ENCODE data around the gene AKR1C1. TPM values are rescaled to one million over a fixed set of nuclear protein-coding genes. Genes with fewer than 3 reads are reported as not detected.
A peak's percentile ranks its signal among the peaks of the same experiment; 100 is the strongest.
"Not testable (repeated sequence)": the region's sequence is repeated elsewhere in the genome, so short reads cannot be mapped to it uniquely, and the experiment has no call there.

Gene AKR1C1
- total RNA-seq, 1 experiment from 2014 or later, result 2.1 TPM

DNA sequence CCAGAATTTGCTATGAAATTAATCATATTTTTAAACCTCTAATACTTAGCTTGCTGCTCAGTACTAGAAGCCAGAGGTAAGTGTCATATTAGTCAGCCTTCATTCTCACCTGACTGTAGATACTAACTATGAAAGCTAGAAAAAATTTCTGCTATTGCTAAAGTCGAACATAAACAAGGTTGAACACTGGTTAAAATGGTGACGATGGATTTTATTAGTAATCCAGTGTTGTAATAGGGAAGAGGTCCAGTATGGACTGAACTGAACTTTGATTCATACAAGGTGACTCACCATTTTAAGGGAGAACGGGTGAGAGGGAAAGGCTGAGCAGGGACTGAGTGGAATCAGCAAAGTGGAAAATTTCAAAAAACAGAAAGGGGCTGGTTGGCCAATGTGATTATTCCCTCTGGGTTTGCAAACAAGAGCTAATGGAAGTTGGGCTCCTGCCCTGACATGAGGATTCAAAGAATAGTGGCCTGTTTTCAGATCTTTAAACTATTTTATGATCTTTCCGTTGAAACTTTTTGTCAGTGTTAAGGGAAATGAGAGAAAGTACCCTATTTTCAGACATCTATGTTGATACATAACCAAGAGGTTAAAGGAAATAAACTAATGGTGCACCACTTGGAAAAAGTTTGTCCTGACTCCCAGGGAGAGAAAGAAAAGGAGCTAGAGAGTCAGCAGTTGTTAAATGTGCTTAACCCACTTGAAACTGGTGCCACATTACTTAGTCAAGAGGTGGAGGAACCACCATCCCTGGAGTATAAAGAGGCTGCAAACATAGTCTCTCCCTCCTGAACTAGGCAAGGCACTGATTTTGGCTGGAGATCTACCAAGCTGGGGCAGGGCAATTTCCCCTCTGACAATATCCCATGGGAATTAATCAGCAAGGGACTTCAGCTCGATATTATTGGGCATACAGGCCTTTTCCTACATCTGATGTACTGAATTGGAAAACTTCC lies 15.3 kb upstream of the AKR1C1 start (continued):
- TF ChIP-seq, protein P1, sequence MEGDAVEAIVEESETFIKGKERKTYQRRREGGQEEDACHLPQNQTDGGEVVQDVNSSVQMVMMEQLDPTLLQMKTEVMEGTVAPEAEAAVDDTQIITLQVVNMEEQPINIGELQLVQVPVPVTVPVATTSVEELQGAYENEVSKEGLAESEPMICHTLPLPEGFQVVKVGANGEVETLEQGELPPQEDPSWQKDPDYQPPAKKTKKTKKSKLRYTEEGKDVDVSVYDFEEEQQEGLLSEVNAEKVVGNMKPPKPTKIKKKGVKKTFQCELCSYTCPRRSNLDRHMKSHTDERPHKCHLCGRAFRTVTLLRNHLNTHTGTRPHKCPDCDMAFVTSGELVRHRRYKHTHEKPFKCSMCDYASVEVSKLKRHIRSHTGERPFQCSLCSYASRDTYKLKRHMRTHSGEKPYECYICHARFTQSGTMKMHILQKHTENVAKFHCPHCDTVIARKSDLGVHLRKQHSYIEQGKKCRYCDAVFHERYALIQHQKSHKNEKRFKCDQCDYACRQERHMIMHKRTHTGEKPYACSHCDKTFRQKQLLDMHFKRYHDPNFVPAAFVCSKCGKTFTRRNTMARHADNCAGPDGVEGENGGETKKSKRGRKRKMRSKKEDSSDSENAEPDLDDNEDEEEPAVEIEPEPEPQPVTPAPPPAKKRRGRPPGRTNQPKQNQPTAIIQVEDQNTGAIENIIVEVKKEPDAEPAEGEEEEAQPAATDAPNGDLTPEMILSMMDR (IDR thresholded peaks at IDR 0.05 in 2 of 3, conservative IDR thresholded peaks at IDR 0.05 in 1 of 3; ENCODE audit: borderline replicate concordance in 1 of 3, insufficient read depth in 1 of 3, low read depth in 2 of 3, low read length in 2 of 3), result no peak
- TF ChIP-seq RAD21 (IDR thresholded peaks at IDR 0.05; ENCODE audit: low read depth) (no peak), EZH2 (IDR thresholded peaks at IDR 0.05) (no peak), POLR2AphosphoS5 (IDR thresholded peaks at IDR 0.05; ENCODE audit: low read depth, low read length) (no peak), SRF (IDR thresholded peaks at IDR 0.05; ENCODE audit: low read depth) (no peak), EGR1 (IDR thresholded peaks at IDR 0.05; ENCODE audit: low read depth) (no peak), SIN3A (IDR thresholded peaks at IDR 0.05; ENCODE audit: low read depth) (no peak), POLR2A (IDR thresholded peaks at IDR 0.05; ENCODE audit: borderline replicate concordance, extremely low read depth, insufficient read depth, insufficient read length) (no peak), CBX3 (IDR thresholded peaks at IDR 0.05; ENCODE audit: low read depth) (peak; percentile 64), EZH2phosphoT487 (IDR thresholded peaks at IDR 0.05; ENCODE audit: borderline replicate concordance) (no peak), ELF1 (IDR thresholded peaks at IDR 0.05; ENCODE audit: borderline replicate concordance, low read depth) (no peak), JUND (IDR thresholded peaks at IDR 0.05) (peak; percentile 68; the same call in 1 of the 2 replicates)
- TF ChIP-seq, protein P2, sequence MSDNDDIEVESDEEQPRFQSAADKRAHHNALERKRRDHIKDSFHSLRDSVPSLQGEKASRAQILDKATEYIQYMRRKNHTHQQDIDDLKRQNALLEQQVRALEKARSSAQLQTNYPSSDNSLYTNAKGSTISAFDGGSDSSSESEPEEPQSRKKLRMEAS (IDR thresholded peaks at IDR 0.05), result no peak
- TF ChIP-seq, protein P3, sequence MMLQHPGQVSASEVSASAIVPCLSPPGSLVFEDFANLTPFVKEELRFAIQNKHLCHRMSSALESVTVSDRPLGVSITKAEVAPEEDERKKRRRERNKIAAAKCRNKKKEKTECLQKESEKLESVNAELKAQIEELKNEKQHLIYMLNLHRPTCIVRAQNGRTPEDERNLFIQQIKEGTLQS (IDR thresholded peaks at IDR 0.05), result no peak

DNA sequence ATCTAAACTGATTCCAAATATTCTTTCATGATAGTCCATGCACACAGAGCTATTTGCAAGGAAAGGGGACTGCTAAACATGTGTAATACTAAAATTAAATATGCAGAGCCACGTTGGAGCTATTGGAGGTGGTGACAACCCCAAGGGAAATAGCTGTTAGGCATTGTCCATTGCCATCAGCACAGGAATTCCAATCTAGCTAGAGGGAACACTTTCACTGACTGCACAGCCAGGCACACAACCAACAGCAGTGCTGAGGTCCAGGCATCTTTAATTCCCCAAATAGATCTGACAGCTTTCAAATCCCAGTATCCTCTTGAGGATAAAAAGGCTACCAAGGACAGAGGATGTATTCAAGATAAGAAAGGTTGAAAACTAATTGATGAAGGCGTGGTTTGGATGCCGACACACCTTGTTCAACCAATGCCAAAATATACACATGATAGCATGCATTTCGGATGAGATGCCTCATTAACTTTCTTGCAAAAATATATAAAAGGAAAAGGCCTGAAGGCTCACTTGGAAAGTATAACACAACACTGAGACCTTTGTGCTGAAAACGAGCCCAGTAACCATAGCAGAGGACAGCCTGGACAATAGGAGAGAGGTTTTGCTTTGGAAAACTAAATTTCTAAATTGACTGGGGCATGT lies 11.6 kb upstream of the AKR1C1 start:
- H3K4me3 ChIP-seq (replicated peaks in 1 of 2; ENCODE audit: low read depth in 1 of 2, low read length in 2 of 2); H3K27me3 ChIP-seq (ENCODE audit: insufficient read depth, low read length); H3K4me2 ChIP-seq (ENCODE audit: low read length); H3K9me2 ChIP-seq (ENCODE audit: insufficient read depth); H4K20me1 ChIP-seq (ENCODE audit: insufficient read depth); DNase-seq (ENCODE audit: low read depth, low spot score); RAD21 ChIA-PET (ENCODE audit: low non-redundant PET in 1 of 2, low total read pairs in 2 of 2, uncharacterized antibody in 2 of 2, unreplicated experiment in 2 of 2); H3K9ac ChIP-seq (ENCODE audit: low read length); H2AFZ ChIP-seq (ENCODE audit: low read depth, low read length, poor library complexity, severe bottlenecking); H3K9me3 ChIP-seq (ENCODE audit: control insufficient read depth in 1 of 2, insufficient read depth in 1 of 2, low read depth in 1 of 2, low read length in 2 of 2); POLR2A ChIA-PET; H3K36me3 ChIP-seq (ENCODE audit: control insufficient read depth in 1 of 2, insufficient read depth in 2 of 2, low read length in 2 of 2); ATAC-seq; H3K27ac ChIP-seq (ENCODE audit: low read depth, low read length); BruUV-seq (replicated peaks); H3K79me2 ChIP-seq (ENCODE audit: insufficient read depth, low read length); intact Hi-C loops (cut with micrococcal nuclease): not testable (repeated sequence)
- CTCF ChIA-PET, result interaction anchor here (1.1 kb wide), 1 partner anchor 102 kb away, joined by 3 read pairs; no protein-coding TSS in a partner anchor
- H3K4me1 ChIP-seq (ENCODE audit: control insufficient read depth in 1 of 2, insufficient read depth in 2 of 2, low read length in 2 of 2), result peaks cover 0 to 11% of the 10 kb centered on the region in 2 experiments; a peak in 2 of 4 replicates

All from HCT116 (cell line).